Mammary epithelial cell (primary cell): ENCODE results near the gene GRIA1.

Source experiments
- EZH2 ChIP-seq: IDR thresholded peaks from 2 replicates; pipeline ENCODE4 v1.6.1; 2012; ENCODE audit warnings: low read length, inconsistent platforms, borderline replicate concordance
- TF ChIP-seq, protein P1 (sequence below), 2 donors: IDR thresholded peaks in 1 of 2; conservative IDR thresholded peaks in 1 of 2; 2 replicates each; pipeline ENCODE4 v1.5.1; 2011 to 2012; ENCODE audit warnings: inconsistent platforms in 2 of 2, low read length in 2 of 2, mild to moderate bottlenecking in 2 of 2, control low read depth in 1 of 2, low read depth in 1 of 2; ENCODE audit not compliant: insufficient read depth in 1 of 2; ENCODE audit errors: extremely low read depth in 1 of 2

DNA sequence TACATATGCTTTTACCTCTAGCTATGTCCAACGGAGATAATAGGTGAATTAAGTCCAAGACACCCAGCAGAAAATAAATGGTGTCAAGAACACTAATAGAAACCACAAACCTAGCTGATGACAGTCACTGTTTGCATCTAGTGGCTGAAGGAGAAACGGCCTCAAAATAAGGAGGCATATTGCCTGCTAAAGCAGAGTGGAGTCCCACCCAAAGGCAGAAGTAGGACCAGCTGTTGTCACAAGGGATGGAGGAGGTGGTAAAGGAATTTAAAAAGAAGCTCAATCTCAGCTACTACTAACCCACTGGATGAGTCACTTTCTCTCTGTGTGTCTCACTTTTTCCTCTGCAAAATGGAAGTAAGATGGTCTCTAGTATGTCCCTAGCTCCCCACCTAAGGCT is 224.3 kb downstream of the GRIA1 start:
- TF ChIP-seq, protein P1, sequence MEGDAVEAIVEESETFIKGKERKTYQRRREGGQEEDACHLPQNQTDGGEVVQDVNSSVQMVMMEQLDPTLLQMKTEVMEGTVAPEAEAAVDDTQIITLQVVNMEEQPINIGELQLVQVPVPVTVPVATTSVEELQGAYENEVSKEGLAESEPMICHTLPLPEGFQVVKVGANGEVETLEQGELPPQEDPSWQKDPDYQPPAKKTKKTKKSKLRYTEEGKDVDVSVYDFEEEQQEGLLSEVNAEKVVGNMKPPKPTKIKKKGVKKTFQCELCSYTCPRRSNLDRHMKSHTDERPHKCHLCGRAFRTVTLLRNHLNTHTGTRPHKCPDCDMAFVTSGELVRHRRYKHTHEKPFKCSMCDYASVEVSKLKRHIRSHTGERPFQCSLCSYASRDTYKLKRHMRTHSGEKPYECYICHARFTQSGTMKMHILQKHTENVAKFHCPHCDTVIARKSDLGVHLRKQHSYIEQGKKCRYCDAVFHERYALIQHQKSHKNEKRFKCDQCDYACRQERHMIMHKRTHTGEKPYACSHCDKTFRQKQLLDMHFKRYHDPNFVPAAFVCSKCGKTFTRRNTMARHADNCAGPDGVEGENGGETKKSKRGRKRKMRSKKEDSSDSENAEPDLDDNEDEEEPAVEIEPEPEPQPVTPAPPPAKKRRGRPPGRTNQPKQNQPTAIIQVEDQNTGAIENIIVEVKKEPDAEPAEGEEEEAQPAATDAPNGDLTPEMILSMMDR (conservative IDR thresholded peaks at IDR 0.05 in 1 of 2, IDR thresholded peaks at IDR 0.05 in 1 of 2; ENCODE audit: extremely low read depth in 1 of 2, insufficient read depth in 1 of 2, low read depth in 1 of 2, low read length in 2 of 2), result no peak
- no peak for TF ChIP-seq EZH2
